ENCODE data around the gene APOL2.
"Not testable (repeated sequence)": the region's sequence is repeated elsewhere in the genome, so short reads cannot be mapped to it uniquely, and the experiment has no call there.

APOL2 gene

DNA sequence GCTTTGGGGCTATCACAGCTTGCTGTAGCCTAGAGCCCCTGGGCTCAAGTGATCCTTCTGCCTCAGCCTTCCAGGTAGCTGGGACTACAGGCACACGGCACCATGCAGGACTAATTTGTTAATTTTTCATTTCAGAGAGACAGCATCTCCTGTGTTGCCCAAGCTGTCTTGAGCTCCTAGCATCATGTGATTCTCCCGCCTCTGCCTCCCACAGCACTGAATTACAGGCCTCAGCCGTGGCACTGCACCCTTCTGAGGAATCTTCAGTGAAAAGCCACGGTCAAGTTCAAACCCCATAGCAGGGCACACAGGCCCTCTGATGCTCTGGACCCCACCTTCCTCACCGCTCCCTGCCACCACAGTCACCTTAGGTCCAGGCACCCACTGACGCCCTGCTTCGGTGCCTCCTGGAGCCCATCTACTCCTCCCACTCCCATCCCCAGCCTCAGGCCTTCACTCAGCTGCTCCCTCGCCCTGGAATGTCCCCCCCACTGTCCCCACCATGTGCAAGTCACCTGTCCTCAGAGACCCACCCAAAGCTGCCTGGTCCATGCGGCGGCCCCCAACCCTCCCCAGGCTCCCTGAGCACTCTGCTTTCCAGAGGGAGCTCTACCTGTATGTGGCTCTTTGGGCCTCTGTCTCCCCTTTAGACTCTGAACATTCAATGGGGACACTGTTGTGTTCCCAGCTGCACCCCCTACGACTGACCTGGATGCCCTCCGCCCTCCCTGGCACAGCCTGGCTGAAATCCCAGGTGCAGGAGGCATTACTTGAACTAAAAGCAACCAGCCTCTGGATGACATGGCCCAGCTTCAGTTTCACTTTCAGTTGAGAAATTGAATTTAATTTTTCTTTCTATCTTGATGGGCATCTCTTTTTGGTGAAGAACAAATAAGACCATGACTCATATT is 1.6 kb downstream of the APOL2 start:
- DNase-seq = no peak

- DNase-seq = no peak
Observed at GRCh38 chr22:36236388-36237319, 2.7 kb downstream of the APOL2 start.

DNA sequence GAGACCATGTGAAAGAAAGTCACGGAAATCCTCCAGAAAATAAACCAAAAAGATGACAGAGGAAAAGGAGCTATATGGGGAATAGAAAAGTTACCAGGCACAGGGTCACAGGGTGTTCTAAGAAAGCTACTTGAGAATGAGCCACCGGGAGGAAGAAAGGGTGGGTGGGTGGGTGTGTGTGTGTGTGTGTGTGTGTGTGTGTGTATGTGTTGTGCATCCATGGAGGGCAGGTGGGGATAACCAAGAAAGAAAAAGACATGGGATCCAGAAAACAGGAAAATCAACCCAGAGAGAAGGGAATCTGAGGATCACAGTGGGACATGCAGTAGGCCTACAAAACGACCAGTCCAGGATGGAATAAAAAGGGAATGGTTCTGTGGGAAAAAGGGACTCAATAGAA is 3.7 kb downstream of the APOL2 start:
- no peak for DNase-seq

DNA sequence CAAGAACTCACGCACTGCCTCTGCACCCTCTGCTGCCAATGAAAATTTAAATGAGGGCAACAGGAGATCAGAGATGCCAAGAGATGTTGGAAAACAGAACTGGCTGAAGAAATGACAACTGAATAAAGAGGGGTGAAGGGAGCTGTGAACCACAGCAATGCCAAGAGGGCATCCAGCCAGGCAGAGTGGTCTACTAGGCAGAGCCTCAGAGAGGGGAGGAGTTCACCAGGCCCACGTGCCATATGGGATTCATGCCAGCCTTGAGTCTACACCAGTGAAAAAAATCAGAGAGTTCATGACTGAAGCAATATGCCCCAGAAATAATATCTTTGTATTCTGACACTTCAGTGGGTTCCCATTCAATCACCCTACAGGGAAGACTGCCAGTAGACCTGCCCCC is 4.4 kb downstream of the APOL2 start:
- no peak for DNase-seq

DNA sequence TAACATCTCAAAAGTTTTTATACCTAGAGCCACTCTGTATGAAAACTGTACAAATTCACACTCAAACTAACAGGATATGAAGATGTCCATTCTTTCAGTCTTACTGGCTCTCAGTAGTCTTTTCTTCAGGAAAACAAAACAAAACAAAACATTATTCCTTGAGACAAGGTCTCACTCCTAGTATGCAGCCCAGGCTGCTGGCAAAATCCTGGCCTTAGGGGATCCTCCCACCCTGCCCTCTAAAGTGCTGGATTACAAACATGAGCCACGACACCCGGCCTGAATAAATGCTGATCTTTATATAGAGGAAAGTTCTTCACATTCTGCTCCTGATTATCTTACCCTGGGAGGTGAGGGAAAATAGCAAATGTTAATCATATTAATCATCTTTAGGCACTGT is 5.1 kb downstream of the APOL2 start:
- DNase-seq = no peak

DNA sequence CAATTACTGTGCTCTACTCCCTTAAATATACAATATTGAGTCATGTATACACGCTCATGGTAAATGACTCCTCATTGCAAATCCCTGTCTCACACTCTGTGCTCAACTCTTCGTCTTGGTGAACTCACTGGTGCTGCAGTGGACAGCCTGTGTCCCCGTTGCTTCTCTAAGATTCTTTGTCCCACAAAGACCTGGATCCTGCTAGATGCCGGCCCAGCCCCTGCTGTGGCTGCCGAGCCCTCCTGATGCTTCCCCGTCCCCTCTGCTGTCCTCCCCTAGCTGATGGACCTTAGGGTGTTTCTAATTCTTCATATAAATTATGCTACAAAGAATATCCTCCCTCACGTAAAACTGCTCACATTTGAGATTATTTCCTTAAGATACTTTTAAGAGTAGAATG is 5.5 kb downstream of the APOL2 start:
- DNase-seq = no peak

GRCh38 chr22:36232715-36233401 is 6.5 kb downstream of the APOL2 start:
- DNase-seq = no peak

DNA sequence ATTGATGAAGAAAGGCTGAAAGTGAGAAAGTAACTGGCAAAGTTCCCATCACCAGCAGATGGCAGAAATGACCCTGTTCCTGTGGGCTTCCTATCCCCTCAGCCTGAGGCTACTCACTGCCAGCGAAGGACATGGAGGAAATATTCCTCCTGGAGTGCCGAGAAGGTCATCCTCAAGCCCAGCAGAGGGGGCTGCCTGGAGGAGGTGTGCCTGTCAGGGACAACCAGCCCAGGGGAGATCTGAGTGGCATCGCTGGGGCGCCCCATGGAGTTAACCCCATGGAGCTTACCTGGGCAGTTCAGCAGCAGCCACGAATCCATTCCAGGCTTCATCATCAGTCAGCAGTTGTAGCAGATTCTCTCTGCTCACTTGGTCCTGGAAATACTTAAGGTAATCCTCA is 8.3 kb downstream of the APOL2 start:
- DNase-seq = not testable (repeated sequence)

- not testable (repeated sequence) for DNase-seq
Observed at GRCh38 chr22:36229649-36230048, 9.7 kb downstream of the APOL2 start.

- no peak for DNase-seq
Observed at GRCh38 chr22:36228944-36229343, 10.4 kb downstream of the APOL2 start.

DNA sequence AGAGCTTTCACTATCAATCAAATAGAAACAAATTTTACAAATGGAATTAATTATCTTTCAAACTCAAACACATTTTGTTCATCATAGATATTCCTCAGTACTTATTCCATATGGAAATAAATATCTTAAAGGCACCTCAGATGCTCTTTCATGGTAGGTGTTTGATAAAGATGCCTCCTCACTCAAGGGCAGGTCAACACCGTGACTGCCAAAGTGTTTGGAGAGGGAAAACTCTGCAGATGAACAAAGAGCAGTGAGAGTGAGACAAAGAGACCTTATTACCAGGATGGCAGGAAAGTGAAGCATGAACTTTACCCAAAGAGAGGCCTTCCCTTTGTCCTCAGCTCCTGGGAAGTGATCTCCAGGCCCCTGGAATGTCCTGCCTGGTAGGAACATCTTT is 11.0 kb downstream of the APOL2 start:
- DNase-seq = not testable (repeated sequence)

- no peak for DNase-seq
Observed at GRCh38 chr22:36227806-36228205, 11.5 kb downstream of the APOL2 start.

- no peak for DNase-seq
Observed at GRCh38 chr22:36227396-36227795, 11.9 kb downstream of the APOL2 start.

- no peak for DNase-seq
Observed at GRCh38 chr22:36226189-36226588, 13.1 kb downstream of the APOL2 start.

- DNase-seq = no peak
Observed at GRCh38 chr22:36225333-36225922, 13.9 kb downstream of the APOL2 start.

DNA sequence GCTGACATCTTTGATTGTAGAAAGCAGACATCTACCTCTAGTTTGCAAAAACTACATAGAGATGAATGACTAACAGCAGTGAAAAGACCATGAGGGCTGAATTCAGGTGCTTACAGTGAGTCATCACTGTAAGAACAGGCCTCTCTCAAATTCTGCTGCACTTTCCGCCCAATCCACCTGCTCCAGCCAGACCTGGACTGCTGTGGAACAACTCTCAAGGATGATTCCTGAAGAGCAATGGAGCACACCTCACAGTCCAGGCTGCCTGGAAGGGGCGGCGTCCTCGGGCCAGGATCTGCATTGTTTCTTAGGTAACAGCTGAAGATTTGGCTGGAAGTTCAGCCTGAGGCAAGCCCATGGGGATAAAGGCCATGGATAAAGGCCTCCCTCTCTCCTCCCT is 15.1 kb downstream of the APOL2 start:
- DNase-seq = no peak

- DNase-seq = no peak
Observed at GRCh38 chr22:36223504-36223903, 15.8 kb downstream of the APOL2 start.

DNA sequence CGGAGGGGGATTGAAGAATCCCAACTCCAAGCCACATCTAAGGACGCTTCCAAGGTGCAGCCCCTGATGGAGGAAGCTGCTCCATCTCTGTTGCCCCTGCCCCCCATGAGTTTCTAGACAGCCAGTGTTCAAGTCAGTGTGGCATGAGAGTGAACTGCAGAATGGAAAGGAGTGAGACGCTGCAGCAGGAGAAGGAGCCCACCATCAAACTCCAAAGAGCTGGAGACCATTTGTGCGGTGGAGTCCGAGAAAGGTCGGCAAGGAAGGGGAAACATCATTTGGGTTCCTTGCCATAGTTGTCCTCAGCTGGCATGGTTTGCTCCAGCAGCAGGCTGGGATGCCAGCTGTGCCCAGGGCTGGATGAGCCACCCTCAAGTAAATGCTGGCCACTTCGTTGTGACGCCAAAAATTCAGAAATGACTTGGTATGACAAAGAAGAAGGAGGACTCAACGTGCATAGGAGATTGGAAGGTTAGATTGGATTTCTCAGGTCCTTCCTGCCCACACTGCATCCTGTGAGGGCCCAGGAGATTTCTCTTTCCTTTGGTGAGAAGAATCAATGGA is 16.4 kb downstream of the APOL2 start:
- DNase-seq = no peak

DNA sequence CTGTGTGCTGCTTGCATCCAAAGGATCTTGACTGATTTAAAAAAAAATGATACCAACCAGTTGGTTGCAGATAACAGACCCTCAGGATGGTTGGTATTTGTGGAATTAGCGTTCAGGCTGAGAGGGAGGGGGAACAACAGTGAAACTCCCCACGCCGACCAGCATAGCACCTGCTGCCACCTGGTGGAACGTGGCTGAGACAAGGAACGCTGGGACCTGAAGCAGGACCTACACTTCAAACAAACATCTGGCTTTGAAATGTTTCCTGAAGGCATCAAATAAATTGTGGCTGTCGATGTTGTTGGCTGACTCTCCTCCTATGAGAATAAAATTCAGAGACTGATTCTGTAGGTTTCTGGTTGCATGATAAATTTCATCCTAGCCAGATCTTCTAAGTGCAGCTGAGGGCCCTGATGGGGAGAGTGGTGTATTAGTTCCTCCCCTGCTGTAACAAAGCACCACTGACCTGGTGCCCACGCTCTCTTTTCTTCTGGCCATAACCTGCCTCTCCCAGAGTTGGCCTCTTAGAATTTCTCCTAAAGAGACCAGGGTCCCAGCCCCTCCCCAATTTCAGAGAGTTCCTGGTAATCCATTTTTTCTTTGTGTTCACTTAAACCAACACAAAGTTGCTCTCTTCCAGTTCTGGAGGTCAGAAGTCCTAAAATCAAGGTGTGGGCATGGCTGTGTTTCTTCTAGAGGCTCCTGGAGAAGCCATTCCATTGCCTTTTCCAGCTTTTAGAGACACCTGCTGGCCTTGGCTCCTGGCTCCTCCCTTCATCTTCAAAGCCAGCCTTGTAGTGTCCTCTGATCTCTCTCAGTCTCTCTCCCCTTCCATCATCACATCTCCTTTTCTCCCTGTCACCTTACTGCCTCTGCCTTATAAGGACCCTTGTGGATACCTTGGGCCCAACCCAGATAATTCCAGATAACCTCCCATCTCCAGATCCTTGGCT is 17.3 kb downstream of the APOL2 start:
- DNase-seq = no peak

DNA sequence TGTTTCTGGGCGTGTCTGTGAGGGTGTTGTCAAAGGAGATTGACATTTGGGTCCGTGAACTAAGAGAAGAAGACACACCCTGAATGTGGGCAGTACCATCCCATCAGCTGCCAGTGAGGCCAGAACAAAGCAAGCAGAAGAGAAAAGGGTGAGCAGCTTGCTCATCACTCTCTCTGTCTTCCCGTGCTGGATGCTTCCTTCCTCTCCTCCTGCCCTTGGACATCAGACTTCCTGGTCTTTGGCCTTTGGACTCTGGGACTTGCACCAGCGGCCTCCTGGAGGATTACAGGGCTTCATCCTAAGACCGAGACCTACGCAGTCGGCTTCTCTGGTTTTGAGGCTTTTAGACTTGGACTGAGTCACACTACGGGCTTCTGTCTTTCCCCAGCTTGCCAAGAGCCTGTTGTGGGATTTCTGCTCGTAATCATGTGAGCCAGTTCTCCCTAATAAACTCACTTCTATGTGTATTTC is 18.8 kb downstream of the APOL2 start:
- no peak for DNase-seq

GRCh38 chr22:36218648-36219193 is 20.6 kb downstream of the APOL2 start:
- DNase-seq = no peak

All from 8988T (cell line).